T-cell (primary cell): ENCODE measurements around the gene SLC38A9. TPM values are rescaled to one million over a fixed set of nuclear protein-coding genes. Genes with fewer than 3 reads are reported as not detected.

ENCODE experiments used
- ATAC-seq, 4 experiments: fragments of 200-7000 bp in 3 of 4; fragments of 150-1000 bp in 1 of 4; cut with Tn5 transposase; replicated peaks in 1 of 4; 1 replicate in 3 of 4; 2 replicates in 1 of 4; pipeline ENCODE4 v1.10.0; 2021; ENCODE audit warnings: moderate library complexity in 3 of 4, mild to moderate bottlenecking in 2 of 4, moderate number of reproducible peaks in 1 of 4
- CTCF ChIA-PET, 2 donors: fragments of 300-600 bp; sonication (Branson Sonifier 250); formaldehyde crosslinking; loops; one replicate each; lab custom pipeline; 2022; ENCODE audit warnings: antibody characterized with exemption in 2 of 2; lab: Charles Lee
- POLR2A ChIA-PET, 2 donors: fragments of 300-600 bp; sonication (Branson Sonifier 250); formaldehyde crosslinking; loops; one replicate each; lab custom pipeline; 2022; ENCODE audit warnings: antibody characterized with exemption in 2 of 2; lab: Charles Lee
- DNase-seq, 35 experiments: peaks; one replicate each; pipeline versions ENCODE4 v3.0.0 to v3.0.0-alpha.2; 2013 to 2023
- H3K27ac ChIP-seq: one replicate; pipeline ENCODE4 v1.5.1; 2013; ENCODE audit warnings: low read length
- H3K27me3 ChIP-seq, 2 experiments: replicated peaks in 1 of 2; 1 replicate in 1 of 2; 2 replicates in 1 of 2; pipeline versions ENCODE4 v1.6.1 to v1.7.0; 2013; ENCODE audit warnings: low read length in 1 of 2, mixed read lengths in 1 of 2; ENCODE audit not compliant: control insufficient read depth in 2 of 2, insufficient read depth in 2 of 2; ENCODE audit errors: extremely low read depth in 1 of 2
- H3K36me3 ChIP-seq, 2 donors: 1 replicate in 1 of 2; 2 replicates in 1 of 2; pipeline versions ENCODE4 v1.6.1 to v1.7.0; 2013; ENCODE audit warnings: low read length in 1 of 2; ENCODE audit not compliant: control insufficient read depth in 2 of 2, insufficient read depth in 1 of 2; ENCODE audit errors: extremely low read depth in 1 of 2
- H3K4me1 ChIP-seq, 2 experiments: 1 replicate in 1 of 2; 2 replicates in 1 of 2; pipeline versions ENCODE4 v1.6.1 to v1.7.0; 2013; ENCODE audit warnings: low read length in 2 of 2, mixed read lengths in 1 of 2; ENCODE audit not compliant: insufficient read depth in 2 of 2, control insufficient read depth in 1 of 2; ENCODE audit errors: extremely low read depth in 1 of 2
- H3K4me3 ChIP-seq, 2 donors: 1 replicate in 1 of 2; 2 replicates in 1 of 2; pipeline versions ENCODE4 v1.5.1 to v1.7.0; 2013; ENCODE audit warnings: mild to moderate bottlenecking in 2 of 2, low read length in 1 of 2, moderate library complexity in 1 of 2; ENCODE audit not compliant: control insufficient read depth in 1 of 2; ENCODE audit errors: extremely low read depth in 1 of 2
- H3K9me3 ChIP-seq: 2 replicates; pipeline ENCODE4 v1.7.0; 2013
- H3K27ac Mint-ChIP-seq, 2 donors: one replicate each; pipeline ENCODE4 v1.8.0; 2020 to 2021; ENCODE audit warnings: mild to moderate bottlenecking in 2 of 2, mixed read lengths in 2 of 2
- H3K27me3 Mint-ChIP-seq, 2 donors: one replicate each; pipeline ENCODE4 v1.8.0; 2021 to 2022; ENCODE audit warnings: mixed read lengths in 2 of 2
- H3K36me3 Mint-ChIP-seq: one replicate; pipeline ENCODE4 v1.8.0; 2021; ENCODE audit warnings: mixed read lengths
- H3K4me1 Mint-ChIP-seq, 3 donors: one replicate each; pipeline ENCODE4 v1.8.0; 2020 to 2022; ENCODE audit warnings: mixed read lengths in 3 of 3, mild to moderate bottlenecking in 1 of 3
- H3K4me3 Mint-ChIP-seq, 3 donors: one replicate each; pipeline ENCODE4 v1.8.0; 2020 to 2022; ENCODE audit warnings: mild to moderate bottlenecking in 3 of 3, mixed read lengths in 3 of 3, moderate library complexity in 3 of 3
- H3K9me3 Mint-ChIP-seq, 3 donors: one replicate each; pipeline ENCODE4 v1.8.0; 2020 to 2022; ENCODE audit warnings: mixed read lengths in 3 of 3
- WGBS: methylation state at CpG from one replicate; pipeline ENCODE4 v1.1.5; 2013; ENCODE audit warnings: missing lambda C conversion rate; ENCODE audit not compliant: insufficient coverage; 5-methylcytosine and 5-hydroxymethylcytosine counted together
- total RNA-seq, 35 experiments: library from RNA in 6 of 35; stranded (reverse) in 6 of 35; fragments of 120-200 nt in 1 of 35; gene quantifications; one replicate each; pipeline versions ENCODE4 v1.2.1 to v1.2.4 and lab custom pipeline; 2013 to 2026

SLC38A9 gene
- total RNA-seq, 5 donors from 2014 or later (not counting 1 experiment from before 2014, with no cell fraction given): 19.9 to 25.9 (median 22.2) TPM

DNA sequence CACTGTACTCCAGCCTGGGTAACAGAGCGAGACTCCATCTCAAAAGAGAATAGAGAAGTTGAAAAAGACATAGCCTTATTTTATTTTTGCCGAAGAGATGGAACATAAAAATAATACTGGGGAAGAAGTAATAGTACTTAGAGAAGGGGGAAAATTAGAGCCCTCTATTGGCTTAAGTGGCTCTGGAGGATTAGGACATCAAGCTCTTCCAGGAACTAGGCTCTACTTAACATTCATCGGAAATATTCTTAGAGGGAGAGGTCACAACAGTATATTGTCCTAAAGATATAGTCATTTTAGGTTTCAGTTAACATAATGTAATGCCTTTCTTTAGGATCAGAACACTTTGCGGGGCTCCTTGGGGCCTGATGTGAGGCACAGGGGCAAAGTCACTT is 91.4 kb downstream of the SLC38A9 start:
- Mint-ChIP-seq H3K4me1 (peaks cover 0 to 4% (median 0%) of the 10 kb centered on the region in 3 donors), H3K27ac (no peak overlapping the region), H3K4me3 (no peak overlapping the region), H3K9me3 (no peaks in the 10 kb centered on the region), H3K36me3 (peaks cover 10% of the 10 kb centered on the region), H3K27me3 (no peaks in the 10 kb centered on the region)
- ChIA-PET POLR2A (no interaction called here), CTCF (no interaction called here)
- no peaks in the 10 kb centered on the region for H3K36me3 ChIP-seq
- no peaks in the 10 kb centered on the region for H3K9me3 ChIP-seq
- no peak for DNase-seq
- 89% methylated on average over 3 of the region's 4 CpGs for WGBS
- no peak overlapping the region for H3K27ac ChIP-seq
- H3K4me1 ChIP-seq: no peaks in the 10 kb centered on the region
- ATAC-seq: no peak
- H3K27me3 ChIP-seq: no peaks in the 10 kb centered on the region
- H3K4me3 ChIP-seq: no peak overlapping the region

DNA sequence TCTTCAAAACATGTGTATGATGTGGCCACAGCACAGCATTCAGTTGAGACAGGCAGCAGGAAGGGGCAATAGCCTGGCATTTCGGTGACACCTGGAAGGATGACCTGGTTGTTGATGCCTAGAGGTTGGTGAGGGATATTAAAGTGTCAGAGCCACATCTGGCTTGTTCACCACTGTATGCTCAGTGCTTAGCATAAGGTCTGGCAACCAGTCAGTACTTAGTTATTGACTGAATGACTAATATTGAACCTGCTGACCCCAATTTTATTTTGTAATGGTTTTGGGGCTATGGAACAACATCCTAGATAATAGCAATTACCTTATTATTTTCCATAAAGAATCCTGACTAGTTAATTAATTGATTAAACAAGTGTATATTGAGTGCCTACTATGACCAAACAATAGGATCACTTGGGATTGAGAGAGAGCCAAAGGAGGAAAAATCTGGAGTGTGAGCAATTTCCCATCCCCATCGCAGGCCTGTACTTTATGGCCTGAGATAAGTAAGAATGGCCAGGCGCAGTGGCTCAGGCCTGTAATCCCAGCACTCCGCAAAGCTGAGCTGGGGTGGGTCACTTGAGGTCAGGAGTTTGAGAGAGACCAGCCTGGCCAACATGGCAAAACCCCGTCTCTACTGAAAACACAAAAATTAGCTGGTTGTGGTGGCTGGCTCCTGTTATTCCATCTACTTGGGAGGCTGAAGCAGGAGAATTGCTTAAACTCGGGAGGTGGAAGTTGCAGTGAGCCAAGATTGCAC is 91.9 kb downstream of the SLC38A9 start:
- 100% methylated on average over 3 of the region's 6 CpGs for WGBS
- no peak overlapping the region for H3K27ac Mint-ChIP-seq
- DNase-seq (no peak), ATAC-seq (no peak)
- H3K4me1 ChIP-seq: no peaks in the 10 kb centered on the region
- no peaks in the 10 kb centered on the region for H3K9me3 ChIP-seq
- no peaks in the 10 kb centered on the region for H3K27me3 ChIP-seq
- H3K36me3 ChIP-seq: no peaks in the 10 kb centered on the region
- no peak overlapping the region for H3K4me3 ChIP-seq
- H3K36me3 Mint-ChIP-seq: peaks cover 8% of the 10 kb centered on the region
- ChIA-PET CTCF (no interaction called here), POLR2A (no interaction called here)
- H3K27ac ChIP-seq: no peak overlapping the region
- no peaks in the 10 kb centered on the region for H3K27me3 Mint-ChIP-seq
- H3K9me3 Mint-ChIP-seq: no peaks in the 10 kb centered on the region
- no peak overlapping the region for H3K4me3 Mint-ChIP-seq
- peaks cover 0 to 6% (median 0%) of the 10 kb centered on the region in 3 donors for H3K4me1 Mint-ChIP-seq

DNA sequence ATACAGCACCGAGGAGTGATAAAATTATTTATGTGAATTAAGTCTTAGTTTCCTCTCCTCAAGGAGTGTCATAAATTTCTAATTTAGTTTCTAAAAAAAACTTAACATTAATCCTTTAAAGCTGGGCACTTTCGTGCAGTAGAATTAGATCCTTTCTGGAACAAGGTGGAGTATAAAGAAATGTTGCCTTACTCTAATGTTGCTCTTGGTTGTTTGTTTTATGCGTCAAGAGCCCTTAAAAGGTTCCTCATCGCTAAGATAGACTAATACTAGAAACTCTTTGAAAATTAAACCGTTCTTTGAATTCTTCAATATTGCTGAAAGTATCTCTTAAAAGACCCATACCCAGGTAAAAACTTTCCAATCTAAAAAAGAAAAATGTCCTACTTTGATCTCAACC is 93.8 kb downstream of the SLC38A9 start:
- H3K27ac ChIP-seq: no peak overlapping the region
- no peak overlapping the region for H3K27ac Mint-ChIP-seq
- peaks cover 14% of the 10 kb centered on the region for H3K36me3 Mint-ChIP-seq
- no peaks in the 10 kb centered on the region for H3K4me1 ChIP-seq
- POLR2A ChIA-PET: interaction anchor here in 1 of 2 donors (0.6 kb wide), 2 partner anchors 276 to 314 kb away, joined by 3 to 7 read pairs; no protein-coding TSS in a partner anchor
- no peak overlapping the region for H3K4me3 ChIP-seq
- no peaks in the 10 kb centered on the region for H3K27me3 ChIP-seq
- DNase-seq (no peak), ATAC-seq (no peak)
- no peak overlapping the region for H3K4me3 Mint-ChIP-seq
- 60% methylated on average over 1 of the region's 5 CpGs for WGBS
- CTCF ChIA-PET: interaction anchor here in 1 of 2 donors (0.6 kb wide), 1 partner anchor 75 kb away, joined by 5 read pairs; no protein-coding TSS in a partner anchor
- H3K27me3 Mint-ChIP-seq: no peaks in the 10 kb centered on the region
- H3K36me3 ChIP-seq: no peaks in the 10 kb centered on the region
- no peaks in the 10 kb centered on the region for H3K9me3 Mint-ChIP-seq
- no peaks in the 10 kb centered on the region for H3K9me3 ChIP-seq
- H3K4me1 Mint-ChIP-seq: peaks cover 0 to 6% (median 0%) of the 10 kb centered on the region in 3 donors

DNA sequence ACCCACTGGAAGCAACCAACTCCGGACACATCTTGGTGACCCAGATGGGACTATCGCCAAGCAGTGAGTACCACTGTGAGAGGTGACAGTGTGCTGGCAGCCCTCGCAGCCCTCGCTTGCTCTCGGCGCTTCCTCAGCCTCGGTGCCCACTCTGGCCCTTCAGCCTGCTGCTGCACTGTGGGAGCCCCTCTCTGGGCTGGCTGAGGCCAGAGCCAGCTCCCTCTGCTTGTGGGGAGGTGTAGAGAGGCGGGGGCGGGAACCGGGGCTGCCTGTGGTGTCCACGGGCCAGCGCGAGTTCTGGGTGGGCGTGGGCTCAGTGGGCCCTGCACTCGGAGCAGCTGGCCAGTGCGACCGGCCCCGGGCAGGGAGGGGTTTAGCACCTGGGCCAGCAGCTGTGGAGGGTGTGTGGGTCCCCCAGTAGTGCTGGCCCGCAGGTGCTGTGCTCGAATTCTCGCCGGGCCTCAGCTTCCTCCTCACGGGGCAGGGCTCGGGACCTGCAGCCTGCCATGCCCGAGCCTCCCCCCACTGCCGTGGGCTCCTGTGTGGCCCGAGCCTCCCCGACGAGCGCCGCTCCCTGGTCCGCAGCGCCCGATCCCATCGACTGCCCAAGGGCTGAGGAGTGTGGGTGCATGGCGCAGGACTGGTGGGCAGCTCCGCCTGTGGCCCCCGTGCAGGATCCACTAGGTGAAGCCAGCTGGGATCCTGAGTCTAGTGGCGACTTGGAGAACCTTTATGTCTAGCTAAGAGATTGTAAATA is 98.8 kb downstream of the SLC38A9 start:
- H3K4me1 ChIP-seq: no peaks in the 10 kb centered on the region
- 98% methylated on average over 23 of the region's 39 CpGs for WGBS
- POLR2A ChIA-PET: no interaction called here
- H3K4me3 Mint-ChIP-seq: no peak overlapping the region
- H3K4me3 ChIP-seq: no peak overlapping the region
- H3K27me3 ChIP-seq: no peaks in the 10 kb centered on the region
- peaks cover 0 to 6% (median 0%) of the 10 kb centered on the region in 3 donors for H3K4me1 Mint-ChIP-seq
- CTCF ChIA-PET: interaction anchor here in 1 of 2 donors (0.6 kb wide), 2 partner anchors 198 to 1289 kb away, joined by 3 read pairs; no protein-coding TSS in a partner anchor
- H3K9me3 Mint-ChIP-seq: no peaks in the 10 kb centered on the region
- DNase-seq: no peak
- H3K27me3 Mint-ChIP-seq: no peaks in the 10 kb centered on the region
- H3K9me3 ChIP-seq: no peaks in the 10 kb centered on the region
- ATAC-seq: no peak
- no peak overlapping the region for H3K27ac ChIP-seq
- H3K27ac Mint-ChIP-seq: no peak overlapping the region
- peaks cover 10% of the 10 kb centered on the region for H3K36me3 Mint-ChIP-seq
- H3K36me3 ChIP-seq: no peaks in the 10 kb centered on the region

DNA sequence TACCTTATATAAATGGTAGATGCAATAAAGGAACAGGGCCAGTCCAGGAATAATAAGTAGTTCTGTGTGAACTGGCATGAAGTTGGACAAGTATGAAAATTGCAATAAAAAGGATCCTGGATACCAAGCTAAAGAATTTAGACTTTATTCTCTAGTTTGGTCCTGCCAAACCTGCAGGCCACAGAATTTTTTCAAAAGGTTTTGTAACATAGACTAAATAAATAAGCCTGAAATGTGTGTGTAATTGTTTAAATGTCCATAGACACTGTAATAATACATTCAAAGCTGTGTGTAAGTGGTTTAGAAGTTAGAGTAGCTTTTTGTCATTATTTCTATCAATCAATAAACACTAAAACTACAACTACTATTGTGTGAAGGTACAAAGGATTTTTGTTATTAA is 101.6 kb downstream of the SLC38A9 start:
- no peaks in the 10 kb centered on the region for H3K9me3 Mint-ChIP-seq
- Histone ChIP-seq H3K27me3 (no peaks in the 10 kb centered on the region), H3K36me3 (no peaks in the 10 kb centered on the region), H3K4me3 (no peak overlapping the region), H3K4me1 (no peaks in the 10 kb centered on the region), H3K27ac (no peak overlapping the region), H3K9me3 (no peaks in the 10 kb centered on the region)
- no peak overlapping the region for H3K27ac Mint-ChIP-seq
- H3K27me3 Mint-ChIP-seq: no peaks in the 10 kb centered on the region
- CTCF ChIA-PET: no interaction called here
- no peaks in the 10 kb centered on the region for H3K4me1 Mint-ChIP-seq
- DNase-seq (no peak), ATAC-seq (no peak)
- no peak overlapping the region for H3K4me3 Mint-ChIP-seq
- POLR2A ChIA-PET: no interaction called here
- peaks cover 9% of the 10 kb centered on the region for H3K36me3 Mint-ChIP-seq

DNA sequence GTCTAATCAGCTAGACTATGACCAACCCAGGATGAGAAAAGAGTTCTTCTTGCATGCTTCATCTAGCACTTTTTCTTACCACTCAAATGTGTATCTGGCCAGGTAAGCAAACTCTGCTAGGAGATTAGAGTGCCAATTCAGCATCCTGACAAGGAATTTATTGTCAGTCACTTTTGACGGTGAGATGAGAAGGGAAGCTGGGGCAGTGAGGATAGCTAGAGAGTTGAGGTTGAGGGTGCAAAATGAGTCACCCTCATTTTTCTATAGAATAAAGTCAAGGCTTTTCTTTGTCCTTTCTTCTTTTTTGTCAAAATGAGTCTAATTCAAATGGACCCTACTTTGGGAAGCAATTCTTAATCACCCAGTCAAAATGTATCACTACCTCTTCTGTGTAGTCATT is 102.7 kb downstream of the SLC38A9 start:
- ATAC-seq (no peak), DNase-seq (no peak)
- Mint-ChIP-seq H3K9me3 (no peaks in the 10 kb centered on the region), H3K27ac (no peak overlapping the region), H3K36me3 (peaks cover 6% of the 10 kb centered on the region), H3K4me3 (no peak overlapping the region), H3K27me3 (no peaks in the 10 kb centered on the region), H3K4me1 (no peaks in the 10 kb centered on the region)
- no CpG with 5 or more reads among the region's 1 CpG for WGBS
- POLR2A ChIA-PET: no interaction called here
- Histone ChIP-seq H3K9me3 (no peaks in the 10 kb centered on the region), H3K4me3 (no peak overlapping the region), H3K36me3 (no peaks in the 10 kb centered on the region), H3K4me1 (no peaks in the 10 kb centered on the region), H3K27me3 (no peaks in the 10 kb centered on the region), H3K27ac (no peak overlapping the region)
- CTCF ChIA-PET: no interaction called here
